Breast epithelium (tissue), 4 donors: ENCODE results near the gene GLT6D1. TPM values are rescaled to one million over a fixed set of nuclear protein-coding genes. Genes with fewer than 3 reads are reported as not detected.

ENCODE experiments used
- DNase-seq, 2 donors: peaks; one replicate each; pipeline ENCODE4 v3.0.0-alpha.2; 2019; ENCODE audit warnings: low spot score in 2 of 2
- H3K27ac ChIP-seq, 2 donors: fragments of 200-600 bp; sonication (generic) in 1 of 2; one replicate each; pipeline ENCODE4 v1.5.1; 2016 to 2019; ENCODE audit warnings: mild to moderate bottlenecking in 1 of 2
- H3K27me3 ChIP-seq, 2 donors: fragments of 200-600 bp; sonication (generic) in 1 of 2; one replicate each; pipeline versions ENCODE4 v1.5.1 to v1.6.0; 2017 to 2019; ENCODE audit warnings: control low read depth in 1 of 2, mild to moderate bottlenecking in 1 of 2
- H3K36me3 ChIP-seq: fragments of 200-600 bp; one replicate; pipeline ENCODE4 v1.5.1; 2019
- H3K4me1 ChIP-seq, 2 donors: fragments of 200-600 bp; sonication (generic); one replicate each; pipeline ENCODE4 v1.5.1; 2016 to 2019; ENCODE audit warnings: control low read depth in 1 of 2
- H3K4me3 ChIP-seq, 3 donors: fragments of 200-600 bp; sonication (generic); 1 replicate in 2 of 3; 2 replicates in 1 of 3; pipeline ENCODE4 v1.5.1; 2016 to 2019; ENCODE audit warnings: mild to moderate bottlenecking in 3 of 3, moderate library complexity in 2 of 3
- H3K9me3 ChIP-seq, 2 donors: fragments of 200-600 bp; sonication (generic) in 1 of 2; one replicate each; pipeline ENCODE4 v1.5.1; 2016 to 2019; ENCODE audit warnings: control low read depth in 1 of 2
- POLR2A ChIP-seq: fragments of 450-650 bp; IDR thresholded peaks from one replicate; pipeline ENCODE4 v1.6.1; 2016; ENCODE audit warnings: antibody characterized with exemption, mild to moderate bottlenecking, moderate library complexity
- POLR2AphosphoS5 ChIP-seq, 3 donors: sonication (generic); formaldehyde crosslinking; IDR thresholded peaks; one replicate each; pipeline ENCODE4 v1.6.1; 2017; ENCODE audit warnings: antibody characterized with exemption in 3 of 3
- intact Hi-C: fragments of 100-400 bp; cut with DNase I; formaldehyde crosslinking; loops from one replicate; pipeline ENCODE4 v1.15.1; 2023; ENCODE audit warnings: low total_unique reads
- total RNA-seq, 3 donors: library from RNA; depleted of rRNA; stranded (reverse); fragments of >200 nt; gene quantifications; one replicate each; pipeline ENCODE4 v1.1.0, GENCODE V29; 2016
- TF ChIP-seq, protein P1 (sequence below), 3 donors: fragments of 450-650 bp; IDR thresholded peaks; one replicate each; pipeline ENCODE4 v1.5.1; 2016 to 2017; ENCODE audit warnings: antibody characterized with exemption in 3 of 3, mild to moderate bottlenecking in 3 of 3, moderate library complexity in 3 of 3

GLT6D1 gene
- total RNA-seq, 3 donors from 2014 or later = not detected

GRCh38 chr9:135667463-135668001 is 28.2 kb upstream of the GLT6D1 start:
- H3K9me3 ChIP-seq = peaks cover 3 to 14% of the 10 kb centered on the region in 2 donors
- no peak overlapping the region for H3K4me3 ChIP-seq
- intact Hi-C loops = no loop called here
- no peaks in the 10 kb centered on the region for H3K4me1 ChIP-seq
- H3K36me3 ChIP-seq = no peaks in the 10 kb centered on the region
- H3K27me3 ChIP-seq = peaks cover 0 to 71% of the 10 kb centered on the region in 2 donors
- H3K27ac ChIP-seq = no peak overlapping the region
- TF ChIP-seq POLR2A (no peak), POLR2AphosphoS5 (IDR thresholded peaks at IDR 0.05) (no peak)
- TF ChIP-seq, protein P1, sequence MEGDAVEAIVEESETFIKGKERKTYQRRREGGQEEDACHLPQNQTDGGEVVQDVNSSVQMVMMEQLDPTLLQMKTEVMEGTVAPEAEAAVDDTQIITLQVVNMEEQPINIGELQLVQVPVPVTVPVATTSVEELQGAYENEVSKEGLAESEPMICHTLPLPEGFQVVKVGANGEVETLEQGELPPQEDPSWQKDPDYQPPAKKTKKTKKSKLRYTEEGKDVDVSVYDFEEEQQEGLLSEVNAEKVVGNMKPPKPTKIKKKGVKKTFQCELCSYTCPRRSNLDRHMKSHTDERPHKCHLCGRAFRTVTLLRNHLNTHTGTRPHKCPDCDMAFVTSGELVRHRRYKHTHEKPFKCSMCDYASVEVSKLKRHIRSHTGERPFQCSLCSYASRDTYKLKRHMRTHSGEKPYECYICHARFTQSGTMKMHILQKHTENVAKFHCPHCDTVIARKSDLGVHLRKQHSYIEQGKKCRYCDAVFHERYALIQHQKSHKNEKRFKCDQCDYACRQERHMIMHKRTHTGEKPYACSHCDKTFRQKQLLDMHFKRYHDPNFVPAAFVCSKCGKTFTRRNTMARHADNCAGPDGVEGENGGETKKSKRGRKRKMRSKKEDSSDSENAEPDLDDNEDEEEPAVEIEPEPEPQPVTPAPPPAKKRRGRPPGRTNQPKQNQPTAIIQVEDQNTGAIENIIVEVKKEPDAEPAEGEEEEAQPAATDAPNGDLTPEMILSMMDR (IDR thresholded peaks at IDR 0.05) = no peak
- peak in 1 of 2 donors; percentile 45 for DNase-seq

DNA sequence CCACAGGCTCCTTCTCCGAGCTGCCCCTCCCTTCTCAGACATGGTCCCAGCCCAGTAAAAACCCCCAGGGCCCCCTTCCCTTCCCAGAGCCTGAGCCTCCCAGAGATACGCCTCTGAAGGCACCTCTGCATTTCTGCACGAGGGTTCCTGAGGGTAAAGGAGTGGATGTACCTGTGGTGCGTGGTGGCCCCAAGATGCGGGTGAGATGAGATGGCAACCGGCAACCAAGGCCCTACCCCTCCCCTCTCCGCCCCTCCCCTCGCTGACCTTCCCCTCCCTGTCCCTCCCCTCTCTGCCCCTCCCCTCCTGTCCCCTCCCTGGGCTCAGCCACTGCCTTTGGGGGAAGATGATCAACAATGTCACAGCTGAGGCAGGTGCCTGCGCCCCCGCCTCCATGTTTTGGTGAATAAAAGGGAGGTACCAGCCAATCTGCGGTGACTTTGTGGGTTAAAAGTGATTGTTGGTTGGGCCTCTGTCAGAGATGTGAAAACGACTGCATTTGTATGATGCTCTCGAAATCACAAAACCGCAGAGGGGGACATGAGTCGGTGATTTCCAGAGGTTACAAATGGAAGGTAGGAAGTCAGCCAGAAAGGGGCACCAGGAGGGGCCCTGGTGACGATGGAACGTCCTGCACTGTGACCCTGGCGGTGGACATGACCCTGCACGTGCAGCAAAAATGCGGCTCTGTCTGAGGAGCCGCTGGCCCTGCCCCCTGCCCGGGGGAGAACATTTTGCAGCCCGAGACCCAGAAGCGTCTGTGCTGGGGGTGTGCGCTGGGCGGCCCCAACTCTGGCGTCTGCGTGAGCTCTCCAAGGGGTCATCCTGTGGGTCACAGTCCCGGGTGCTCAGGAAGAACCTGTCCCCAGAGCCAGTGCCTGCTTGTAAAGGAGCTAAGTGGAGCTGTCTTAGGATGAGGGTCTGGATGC is 27.5 kb upstream of the GLT6D1 start:
- intact Hi-C loops = no loop called here

DNA sequence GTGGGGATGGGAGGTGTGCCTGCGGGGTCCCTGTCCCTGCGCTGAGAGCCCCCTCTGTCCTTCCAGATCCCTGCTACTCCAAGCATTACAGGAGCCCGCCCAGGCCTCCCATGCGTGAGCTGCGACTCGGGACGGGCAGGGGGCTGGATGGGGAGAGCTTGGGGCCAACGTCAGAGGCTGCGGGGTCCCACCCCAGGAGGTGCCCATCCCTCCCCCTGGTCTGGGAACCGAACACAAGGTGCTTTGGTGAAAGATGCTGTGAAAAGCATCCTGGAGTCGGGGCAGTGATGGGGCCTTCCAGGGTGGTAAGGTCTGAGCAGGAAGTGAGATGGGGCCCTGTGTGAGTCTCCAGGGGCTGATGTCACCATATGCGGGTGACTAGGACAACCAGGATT is 26.5 kb upstream of the GLT6D1 start:
- intact Hi-C loops = no loop called here
- H3K27me3 ChIP-seq = peaks cover 0 to 61% of the 10 kb centered on the region in 2 donors

More for the DNA sequence above, 27.5 kb upstream of the GLT6D1 start:
- DNase-seq = peak in 1 of 2 donors; percentile 24
- H3K4me1 ChIP-seq = no peaks in the 10 kb centered on the region
- no peak overlapping the region for H3K4me3 ChIP-seq
- H3K36me3 ChIP-seq = no peaks in the 10 kb centered on the region
- peaks cover 3 to 14% of the 10 kb centered on the region in 2 donors for H3K9me3 ChIP-seq
- TF ChIP-seq POLR2AphosphoS5 (IDR thresholded peaks at IDR 0.05) = no peak
- TF ChIP-seq, protein P1 (IDR thresholded peaks at IDR 0.05) = no peak
- H3K27ac ChIP-seq = no peak overlapping the region
- H3K27me3 ChIP-seq = peaks cover 0 to 71% of the 10 kb centered on the region in 2 donors

DNA sequence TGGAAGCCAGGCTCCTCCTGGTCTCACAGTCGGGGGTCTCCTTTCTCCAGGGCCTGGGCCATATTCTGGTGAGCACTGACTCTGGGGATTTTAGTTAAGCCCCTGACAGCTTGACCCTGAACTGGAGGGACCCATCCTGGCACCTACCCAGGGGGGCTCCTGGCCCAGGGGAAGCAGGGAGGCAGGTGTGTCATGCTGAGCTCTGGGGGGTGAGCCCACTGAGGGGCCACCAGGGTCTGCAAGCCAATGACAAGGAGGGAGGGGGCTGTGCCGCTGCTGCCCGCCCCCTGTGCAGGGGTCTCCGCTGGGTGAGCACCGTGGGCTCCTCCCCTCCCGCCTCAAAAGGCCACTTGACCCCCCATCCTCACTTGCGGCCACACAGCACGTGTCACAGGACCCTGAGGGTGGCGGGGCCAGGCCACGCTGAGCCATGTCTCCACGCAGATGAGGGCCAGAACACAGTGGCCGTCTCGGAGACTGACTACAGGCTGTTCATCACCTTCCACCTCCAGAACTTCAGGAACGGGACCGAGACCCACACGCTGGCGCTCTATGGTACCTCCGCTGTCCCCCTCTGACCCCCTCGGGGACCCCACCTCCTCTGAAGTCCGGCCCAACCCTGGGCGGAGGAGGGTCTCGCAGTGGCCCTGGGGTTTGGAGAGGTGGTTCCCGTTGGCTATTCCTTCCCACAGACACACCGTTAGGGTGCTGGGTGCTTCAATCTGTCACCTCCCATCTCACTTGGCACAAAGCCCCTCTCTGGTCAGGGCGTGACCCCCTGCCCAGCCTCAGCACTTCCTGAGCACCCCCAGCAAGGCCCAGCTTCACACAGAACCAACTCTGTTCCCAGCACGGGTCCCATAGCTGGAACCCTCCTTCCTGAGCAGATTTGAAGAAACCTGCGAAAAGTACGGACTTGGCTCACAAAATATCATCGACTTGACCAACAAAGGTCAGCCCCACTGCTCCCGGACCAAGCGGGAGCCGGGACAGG is 25.8 kb upstream of the GLT6D1 start:
- Histone ChIP-seq H3K27me3 (peaks cover 0 to 55% of the 10 kb centered on the region in 2 donors), H3K4me1 (no peaks in the 10 kb centered on the region), H3K27ac (no peak overlapping the region), H3K36me3 (no peaks in the 10 kb centered on the region), H3K9me3 (peaks cover 3 to 14% of the 10 kb centered on the region in 2 donors), H3K4me3 (no peak overlapping the region)
- peak in 1 of 2 donors; percentile 46 for DNase-seq
- intact Hi-C loops = no loop called here
- TF ChIP-seq POLR2A (no peak), POLR2AphosphoS5 (IDR thresholded peaks at IDR 0.05) (no peak)
- TF ChIP-seq, protein P1 (IDR thresholded peaks at IDR 0.05) = no peak

More for the DNA sequence above, 26.5 kb upstream of the GLT6D1 start:
- Histone ChIP-seq H3K36me3 (no peaks in the 10 kb centered on the region), H3K4me3 (no peak overlapping the region), H3K9me3 (peaks cover 3 to 14% of the 10 kb centered on the region in 2 donors), H3K27ac (no peak overlapping the region), H3K4me1 (no peaks in the 10 kb centered on the region)
- TF ChIP-seq POLR2A = no peak
- TF ChIP-seq POLR2AphosphoS5 (IDR thresholded peaks at IDR 0.05) = no peak
- TF ChIP-seq, protein P1 (IDR thresholded peaks at IDR 0.05) = no peak
- no peak for DNase-seq
